Hindlimb muscle (tissue), 1 donor: Measurements from ENCODE around the gene BCL7A. TPM values are rescaled to one million over a fixed set of nuclear protein-coding genes. Genes with fewer than 3 reads are reported as not detected.

ENCODE experiments used
- DNase-seq: peaks from one replicate; pipeline ENCODE4 v3.0.0-alpha.2; 2013
- polyA plus RNA-seq: library from polyadenylated mRNA; unstranded; fragments of 120-200 nt; gene quantifications from one replicate; pipeline ENCODE4 v1.2.1, GENCODE V29; 2013; ENCODE audit not compliant: insufficient read length

Gene BCL7A
- polyA plus RNA-seq, 1 donor, result 21.2 TPM

- DNase-seq, result no peak
These were observed 57.9 kb downstream of the BCL7A start for GRCh38 chr12:122079532-122080081.

GRCh38 chr12:122080149-122081082 is 58.7 kb downstream of the BCL7A start:
- DNase-seq, result no peak

- no peak for DNase-seq
These were observed 59.5 kb downstream of the BCL7A start for GRCh38 chr12:122081083-122081696.

- DNase-seq, result peak; percentile 72
These were observed 60.1 kb downstream of the BCL7A start for GRCh38 chr12:122081697-122082221.

GRCh38 chr12:122082621-122083356 is 61.1 kb downstream of the BCL7A start:
- no peak for DNase-seq

- DNase-seq, result no peak
These were observed 63.2 kb downstream of the BCL7A start for GRCh38 chr12:122084857-122085405.

GRCh38 chr12:122085591-122085990 is 63.9 kb downstream of the BCL7A start:
- DNase-seq, result no peak

- DNase-seq, result no peak
These were observed 64.4 kb downstream of the BCL7A start for GRCh38 chr12:122086116-122086515.

GRCh38 chr12:122086641-122087285 is 65.1 kb downstream of the BCL7A start:
- no peak for DNase-seq

- no peak for DNase-seq
These were observed 65.9 kb downstream of the BCL7A start for GRCh38 chr12:122087431-122088178.

GRCh38 chr12:122088179-122088810 is 66.6 kb downstream of the BCL7A start:
- DNase-seq, result no peak

GRCh38 chr12:122089077-122089476 is 67.4 kb downstream of the BCL7A start:
- no peak for DNase-seq

GRCh38 chr12:122090759-122091515 is 69.3 kb downstream of the BCL7A start:
- DNase-seq, result no peak

GRCh38 chr12:122093098-122093883 is 71.6 kb downstream of the BCL7A start:
- no peak for DNase-seq

GRCh38 chr12:122094137-122094734 is 72.6 kb downstream of the BCL7A start:
- DNase-seq, result no peak

GRCh38 chr12:122094735-122095631 is 73.3 kb downstream of the BCL7A start:
- DNase-seq, result no peak

GRCh38 chr12:122096014-122096413 is 74.3 kb downstream of the BCL7A start:
- DNase-seq, result no peak
